ELF-1 (cell line): ENCODE measurements around the gene SCART1.
"Not testable (repeated sequence)": the region's sequence is repeated elsewhere in the genome, so short reads cannot be mapped to it uniquely, and the experiment has no call there.

ENCODE experiments used
- DNase-seq: peaks from one replicate; pipeline ENCODE4 v3.0.0-alpha.2; 2016; ENCODE audit warnings: low read depth, low spot score

The SCART1 gene

GRCh38 chr10:133474027-133474426 is 20.3 kb downstream of the SCART1 start:
- no peak for DNase-seq

- no peak for DNase-seq
Measured at GRCh38 chr10:133474665-133475424, 21.1 kb downstream of the SCART1 start.

GRCh38 chr10:133475425-133475734 is 21.6 kb downstream of the SCART1 start:
- no peak for DNase-seq

GRCh38 chr10:133475821-133476640 is 22.3 kb downstream of the SCART1 start:
- no peak for DNase-seq

- DNase-seq = no peak
Measured at GRCh38 chr10:133476641-133476990, 22.9 kb downstream of the SCART1 start.

GRCh38 chr10:133481086-133481643 is 27.4 kb downstream of the SCART1 start:
- no peak for DNase-seq

- no peak for DNase-seq
Measured at GRCh38 chr10:133481657-133482056, 27.9 kb downstream of the SCART1 start.

- no peak for DNase-seq
Measured at GRCh38 chr10:133484818-133485217, 31.1 kb downstream of the SCART1 start.

GRCh38 chr10:133487085-133487484 is 33.3 kb downstream of the SCART1 start:
- no peak for DNase-seq

GRCh38 chr10:133488354-133488753 is 34.6 kb downstream of the SCART1 start:
- DNase-seq = peak; percentile 10

GRCh38 chr10:133489816-133490588 is 36.3 kb downstream of the SCART1 start:
- no peak for DNase-seq

GRCh38 chr10:133493562-133493961 is 39.8 kb downstream of the SCART1 start:
- DNase-seq = not testable (repeated sequence)

- peak; percentile 20 for DNase-seq
Measured at GRCh38 chr10:133497363-133497762, 43.6 kb downstream of the SCART1 start.

GRCh38 chr10:133499176-133499575 is 45.4 kb downstream of the SCART1 start:
- not testable (repeated sequence) for DNase-seq

- DNase-seq = not testable (repeated sequence)
Measured at GRCh38 chr10:133500897-133501296, 47.2 kb downstream of the SCART1 start.

- DNase-seq = no peak
Measured at GRCh38 chr10:133509700-133510099, 56.0 kb downstream of the SCART1 start.

- DNase-seq = no peak
Measured at GRCh38 chr10:133511408-133511807, 57.7 kb downstream of the SCART1 start.

- DNase-seq = no peak
Measured at GRCh38 chr10:133511907-133512528, 58.3 kb downstream of the SCART1 start.

GRCh38 chr10:133515471-133515870 is 61.7 kb downstream of the SCART1 start:
- no peak for DNase-seq

- no peak for DNase-seq
Measured at GRCh38 chr10:133516057-133516456, 62.3 kb downstream of the SCART1 start.

- DNase-seq = not testable (repeated sequence)
Measured at GRCh38 chr10:133518517-133518916, 64.8 kb downstream of the SCART1 start.
